GM19023 (cell line): ENCODE results near the gene IL10RB.

Experiments
- ATAC-seq: cut with Tn5 transposase; IDR thresholded peaks from one replicate; pipeline ENCODE4 v1.9.1; 2021; ENCODE audit warnings: mild to moderate bottlenecking, moderate library complexity; ENCODE audit not compliant: unreplicated experiment

The IL10RB gene

GRCh38 chr21:33325222-33326067, 59.3 kb downstream of the IL10RB start:
- ATAC-seq = peak; percentile 37

DNA sequence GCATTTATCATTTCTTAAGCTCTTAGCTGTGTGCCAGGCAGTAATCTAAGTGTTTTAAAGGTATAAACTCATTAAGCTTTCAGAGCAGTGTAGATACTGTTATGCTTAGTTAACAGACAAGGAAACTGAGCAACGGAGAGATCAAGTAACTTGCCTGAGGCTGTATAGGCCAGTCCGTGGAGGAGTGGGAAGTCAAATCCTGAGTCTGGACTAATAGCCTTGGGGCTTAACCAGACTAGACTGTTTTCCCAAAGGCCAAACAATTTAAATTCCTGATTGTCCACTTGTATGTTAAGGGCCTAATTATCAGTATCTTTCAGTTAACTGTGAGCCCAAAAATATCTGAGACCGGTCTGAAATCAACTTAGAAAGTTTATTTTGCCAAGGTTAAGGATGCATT, 61.2 kb downstream of the IL10RB start:
- ATAC-seq = no peak

DNA sequence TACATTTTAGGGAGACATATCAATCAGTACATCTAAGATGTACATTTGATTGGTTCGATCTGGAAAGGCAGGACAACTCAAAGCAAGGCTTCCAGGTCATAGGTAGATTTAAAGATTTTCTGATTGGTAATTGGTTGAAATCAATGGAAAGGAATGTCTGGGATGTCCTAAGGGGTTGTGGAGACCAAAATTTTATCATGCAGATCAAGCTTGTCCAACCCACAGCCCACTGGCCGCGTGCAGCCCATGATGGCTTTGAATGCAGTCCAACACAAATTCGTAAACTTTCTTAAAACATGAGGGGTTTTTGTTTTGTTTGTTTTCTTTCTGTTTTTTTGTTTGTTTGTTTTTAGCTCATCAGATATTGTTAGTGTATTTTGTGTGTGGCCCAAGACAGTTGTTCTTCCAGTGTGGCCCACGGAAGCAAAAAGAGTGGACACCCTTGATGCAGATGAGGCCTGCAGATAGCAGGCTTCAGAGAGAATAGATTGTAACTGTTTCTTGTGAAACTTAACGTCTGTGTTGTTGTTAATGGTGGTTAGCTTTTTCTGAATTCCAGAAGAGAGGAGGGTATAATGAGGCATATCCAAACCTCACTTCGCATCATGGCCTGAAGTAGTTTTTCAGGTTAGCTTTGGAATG, 61.7 kb downstream of the IL10RB start:
- no peak for ATAC-seq

- no peak for ATAC-seq
Observed at GRCh38 chr21:33330726-33331125, 64.6 kb downstream of the IL10RB start.

GRCh38 chr21:33332143-33332542, 66.0 kb downstream of the IL10RB start:
- peak; percentile 60 for ATAC-seq

GRCh38 chr21:33334191-33334590, 68.0 kb downstream of the IL10RB start:
- no peak for ATAC-seq

DNA sequence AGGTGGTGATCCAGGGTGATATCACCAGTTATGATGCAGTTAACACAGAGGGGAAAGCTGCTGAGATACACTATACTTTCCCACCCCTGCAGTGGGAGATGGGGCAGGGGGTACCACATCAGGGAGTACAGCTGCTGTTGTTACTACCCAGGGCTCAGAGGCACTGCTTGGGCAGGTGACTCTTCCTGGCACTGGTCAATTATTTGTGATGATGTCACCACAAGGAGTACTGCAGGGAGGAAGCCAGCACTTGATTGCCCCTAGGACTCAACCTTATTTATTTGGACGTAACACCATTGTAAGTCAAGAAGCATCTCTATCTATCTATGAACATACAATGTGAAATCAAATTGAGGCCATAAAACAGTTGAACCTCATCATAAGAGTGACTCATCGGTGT, 68.7 kb downstream of the IL10RB start:
- ATAC-seq = no peak

GRCh38 chr21:33339135-33339534, 73.0 kb downstream of the IL10RB start:
- ATAC-seq = no peak

GRCh38 chr21:33339918-33340317, 73.8 kb downstream of the IL10RB start:
- no peak for ATAC-seq

DNA sequence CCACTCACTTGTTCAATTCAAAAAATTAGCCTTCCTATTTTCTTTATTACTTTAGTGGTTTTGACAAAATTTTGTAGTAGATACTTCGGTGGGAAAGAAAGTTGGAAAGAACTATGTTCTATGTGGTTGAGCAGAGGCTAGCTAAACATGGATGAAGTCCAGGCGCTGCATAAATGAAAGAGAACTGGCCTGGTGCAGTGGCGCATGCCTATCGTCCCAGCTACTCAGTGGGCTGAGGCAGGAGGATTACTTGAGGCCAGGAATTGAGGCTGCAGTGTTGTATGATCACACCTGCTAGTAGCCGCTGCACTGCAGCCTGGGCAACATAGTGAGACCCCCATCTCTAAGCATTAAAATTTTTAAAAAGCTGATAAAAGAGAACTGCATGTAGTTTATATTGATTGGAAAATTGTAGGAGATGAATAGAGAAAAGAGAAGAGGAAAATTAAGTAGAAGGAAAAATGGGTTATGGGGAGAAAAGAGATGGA, 79.6 kb downstream of the IL10RB start:
- ATAC-seq = no peak
